WTC11 (cell line): ENCODE measurements around the gene GOLGA3. TPM values are rescaled to one million over a fixed set of nuclear protein-coding genes. Genes with fewer than 3 reads are reported as not detected.

Source experiments
- ATAC-seq: fragments of 200-7000 bp; cut with Tn5 transposase; 2 replicates; pipeline ENCODE4 v1.10.0; 2021; ENCODE audit warnings: mild to moderate bottlenecking, moderate library complexity
- CTCF ChIA-PET: fragments of 300-600 bp; sonication (Branson Sonifier 250); formaldehyde crosslinking; loops from one replicate; lab custom pipeline; 2021; ENCODE audit warnings: antibody characterized with exemption; lab: Charles Lee
- POLR2A ChIA-PET: fragments of 350-600 bp; sonication (Branson Sonifier 250); formaldehyde crosslinking; loops from one replicate; lab custom pipeline; 2021; ENCODE audit warnings: antibody characterized with exemption; lab: Charles Lee
- DNase-seq: peaks from one replicate; pipeline ENCODE4 v3.0.0; 2021; ENCODE audit warnings: low spot score
- H3K27ac Mint-ChIP-seq: 2 replicates; pipeline ENCODE4 v1.8.0; 2021; ENCODE audit warnings: mixed read lengths
- H3K27me3 Mint-ChIP-seq: 2 replicates; pipeline ENCODE4 v1.8.0; 2021; ENCODE audit warnings: low read depth, mild to moderate bottlenecking, moderate library complexity, mixed read lengths
- H3K36me3 Mint-ChIP-seq: 2 replicates; pipeline ENCODE4 v1.8.0; 2021; ENCODE audit warnings: mixed read lengths
- H3K4me1 Mint-ChIP-seq: 2 replicates; pipeline ENCODE4 v1.8.0; 2022; ENCODE audit warnings: mixed read lengths
- H3K4me3 Mint-ChIP-seq: 2 replicates; pipeline ENCODE4 v1.8.0; 2021; ENCODE audit warnings: mild to moderate bottlenecking, moderate library complexity, mixed read lengths
- H3K9me3 Mint-ChIP-seq: 2 replicates; pipeline ENCODE4 v1.8.0; 2021; ENCODE audit warnings: mixed read lengths
- AR ChIP-seq: fragments of 250-450 bp; sonication (Bioruptor Pico); IDR thresholded peaks from 2 replicates; pipeline ENCODE4 v1.9.0; 2021; ENCODE audit warnings: mild to moderate bottlenecking
- ATF6 ChIP-seq: sonication (generic); formaldehyde crosslinking; IDR thresholded peaks from 2 replicates; pipeline ENCODE4 v1.8.1; 2023; ENCODE audit warnings: mild to moderate bottlenecking, missing genetic modification reagents
- GABPB1 ChIP-seq: sonication (generic); formaldehyde crosslinking; IDR thresholded peaks from 2 replicates; pipeline ENCODE4 v1.8.1; 2023; ENCODE audit warnings: mild to moderate bottlenecking, missing genetic modification reagents
- IRF2 ChIP-seq: sonication (generic); formaldehyde crosslinking; IDR thresholded peaks from 2 replicates; pipeline ENCODE4 v1.8.0; 2022; ENCODE audit warnings: low read depth, missing genetic modification reagents, borderline replicate concordance
- KAT7 ChIP-seq: sonication (generic); formaldehyde crosslinking; IDR thresholded peaks from 2 replicates; pipeline ENCODE4 v1.8.1; 2023; ENCODE audit warnings: missing genetic modification reagents, mild to moderate bottlenecking, borderline replicate concordance
- MXD4 ChIP-seq: fragments of 250-450 bp; sonication (Bioruptor Pico); IDR thresholded peaks from 2 replicates; pipeline ENCODE4 v1.8.0; 2021; ENCODE audit warnings: mild to moderate bottlenecking, moderate library complexity, borderline replicate concordance
- NR2C2 ChIP-seq: sonication (generic); formaldehyde crosslinking; IDR thresholded peaks from 2 replicates; pipeline ENCODE4 v1.8.0; 2022; ENCODE audit warnings: mild to moderate bottlenecking, missing genetic modification reagents
- OVOL2 ChIP-seq: fragments of 250-450 bp; sonication (Bioruptor Pico); IDR thresholded peaks from 2 replicates; pipeline ENCODE4 v1.9.0; 2021; ENCODE audit warnings: mild to moderate bottlenecking, borderline replicate concordance
- STAT6 ChIP-seq: sonication (generic); formaldehyde crosslinking; conservative IDR thresholded peaks from 2 replicates; pipeline ENCODE4 v1.8.1; 2023; ENCODE audit warnings: mild to moderate bottlenecking, low read depth, missing genetic modification reagents, moderate library complexity
- TP53 ChIP-seq: sonication (generic); formaldehyde crosslinking; IDR thresholded peaks from 2 replicates; pipeline ENCODE4 v1.8.1; 2023; ENCODE audit warnings: mild to moderate bottlenecking, missing genetic modification reagents
- USF1 ChIP-seq: sonication (generic); formaldehyde crosslinking; IDR thresholded peaks from 2 replicates; pipeline ENCODE4 v1.8.0; 2022; ENCODE audit warnings: mild to moderate bottlenecking, missing genetic modification reagents
- ZNF317 ChIP-seq: sonication (generic); formaldehyde crosslinking; IDR thresholded peaks from 2 replicates; pipeline ENCODE4 v1.8.1; 2023; ENCODE audit warnings: low read depth, mild to moderate bottlenecking, moderate library complexity, missing genetic modification reagents, borderline replicate concordance
- total RNA-seq: library from RNA; stranded (reverse); gene quantifications from 3 replicates; pipeline ENCODE4 v1.2.3, GENCODE V29; 2021
- TF ChIP-seq, protein P1 (sequence below): sonication (generic); formaldehyde crosslinking; conservative IDR thresholded peaks from 2 replicates; pipeline ENCODE4 v1.8.1; 2022; ENCODE audit warnings: mild to moderate bottlenecking, missing genetic modification reagents
- TF ChIP-seq, protein P2 (sequence below): fragments of 250-450 bp; sonication (Bioruptor Pico); IDR thresholded peaks from 2 replicates; pipeline ENCODE4 v1.9.0; 2021; ENCODE audit warnings: mild to moderate bottlenecking, borderline replicate concordance
- TF ChIP-seq, protein P3 (sequence below): sonication (generic); formaldehyde crosslinking; IDR thresholded peaks from 2 replicates; pipeline ENCODE4 v1.8.1; 2023; ENCODE audit warnings: mild to moderate bottlenecking, missing genetic modification reagents, borderline replicate concordance

The GOLGA3 gene
- total RNA-seq, 1 experiment from 2014 or later, result 47.8 TPM

DNA sequence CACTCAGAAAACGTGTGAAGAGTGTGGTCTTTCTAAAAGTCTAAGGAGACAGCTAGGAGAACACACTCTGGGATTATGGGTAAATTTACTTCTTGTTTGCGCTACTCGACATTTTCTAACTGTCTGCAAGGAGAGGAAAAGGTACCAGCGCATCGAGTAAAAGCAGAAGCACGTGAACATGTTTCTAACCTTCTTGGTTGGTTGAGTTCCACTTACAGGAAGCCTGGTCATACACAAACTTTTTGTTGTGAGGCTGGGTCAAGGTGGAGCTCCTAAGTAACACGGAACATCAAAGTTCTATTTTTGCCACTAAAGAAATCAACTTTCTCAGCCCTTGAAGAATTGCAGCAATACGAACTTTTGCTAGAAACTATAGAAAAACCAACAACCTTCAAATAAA, 87.0 kb downstream of the GOLGA3 start (continued):
- no peak for TF ChIP-seq ATF6
- TF ChIP-seq OVOL2 (CRISPR knock-in tag), result no peak
- no peak for TF ChIP-seq AR (CRISPR knock-in tag)
- no peak for TF ChIP-seq MXD4

DNA sequence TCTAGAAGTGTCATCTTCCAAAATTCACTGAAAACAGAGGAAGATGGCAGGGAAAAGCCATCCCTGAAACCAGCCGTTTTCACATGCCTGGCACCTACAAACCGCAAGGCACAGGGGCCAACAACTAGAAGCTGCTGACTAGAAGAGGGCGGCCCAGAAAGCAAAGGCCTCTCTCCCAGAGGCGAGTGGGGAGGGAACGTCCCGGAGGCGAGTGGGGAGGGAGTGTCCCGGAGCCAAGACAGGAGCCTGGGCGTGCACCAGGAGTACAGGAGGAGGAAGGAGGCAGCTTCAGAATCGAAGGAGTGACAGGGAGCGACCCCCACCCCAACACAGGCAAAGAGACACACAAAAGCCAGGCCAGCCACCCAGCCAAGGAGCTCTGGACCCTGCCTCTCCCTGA, 88.0 kb downstream of the GOLGA3 start:
- no peak for DNase-seq
- Mint-ChIP-seq H3K27ac (no peak overlapping the region), H3K9me3 (peaks cover 6% of the 10 kb centered on the region; the same call in 1 of the 2 replicates), H3K36me3 (peaks cover 88% of the 10 kb centered on the region), H3K4me1 (no peaks in the 10 kb centered on the region), H3K27me3 (no peaks in the 10 kb centered on the region), H3K4me3 (no peak overlapping the region)
- TF ChIP-seq GABPB1 (CRISPR knock-in tag), result no peak
- no peak for TF ChIP-seq ZNF317 (CRISPR knock-in tag)
- TF ChIP-seq USF1 (CRISPR knock-in tag), result no peak
- POLR2A ChIA-PET, result no interaction called here
- ATAC-seq, result no peak
- CTCF ChIA-PET, result interaction anchor here (0.8 kb wide), 1 partner anchor 28 kb away, joined by 3 read pairs; no protein-coding TSS in a partner anchor

DNA sequence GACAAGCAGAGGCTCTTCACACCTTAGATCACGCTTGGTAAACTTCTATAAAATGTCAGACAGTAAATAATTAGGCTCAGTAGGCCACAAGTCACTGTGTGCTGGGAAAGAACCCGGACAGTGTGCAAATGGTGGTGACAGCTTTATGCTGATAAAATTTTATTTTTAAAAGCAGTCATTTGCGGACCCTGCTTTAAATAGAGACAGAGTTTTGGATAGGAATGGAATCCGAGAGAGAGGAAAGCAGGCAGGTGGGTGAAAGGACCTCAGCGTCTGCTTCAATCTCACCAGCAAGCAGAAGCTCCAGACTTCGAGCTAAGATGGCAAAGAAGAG, 88.4 kb downstream of the GOLGA3 start:
- ATAC-seq (no peak), DNase-seq (no peak)
- ChIA-PET CTCF (interaction anchor here (0.8 kb wide), 1 partner anchor 28 kb away, joined by 3 read pairs; no protein-coding TSS in a partner anchor), POLR2A (no interaction called here)
- peaks cover 6% of the 10 kb centered on the region; the same call in 1 of the 2 replicates for H3K9me3 Mint-ChIP-seq
- H3K27me3 Mint-ChIP-seq, result no peaks in the 10 kb centered on the region
- peaks cover 88% of the 10 kb centered on the region for H3K36me3 Mint-ChIP-seq
- H3K4me3 Mint-ChIP-seq, result no peak overlapping the region
- H3K27ac Mint-ChIP-seq, result no peak overlapping the region
- H3K4me1 Mint-ChIP-seq, result no peaks in the 10 kb centered on the region
- TF ChIP-seq, protein P1, sequence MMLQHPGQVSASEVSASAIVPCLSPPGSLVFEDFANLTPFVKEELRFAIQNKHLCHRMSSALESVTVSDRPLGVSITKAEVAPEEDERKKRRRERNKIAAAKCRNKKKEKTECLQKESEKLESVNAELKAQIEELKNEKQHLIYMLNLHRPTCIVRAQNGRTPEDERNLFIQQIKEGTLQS (CRISPR knock-in tag), result no peak
- TF ChIP-seq ZNF317 (CRISPR knock-in tag) (no peak), KAT7 (no peak), STAT6 (CRISPR knock-in tag) (no peak), TP53 (CRISPR knock-in tag) (no peak), NR2C2 (CRISPR knock-in tag) (no peak), IRF2 (CRISPR knock-in tag) (no peak)
- TF ChIP-seq, protein P2, sequence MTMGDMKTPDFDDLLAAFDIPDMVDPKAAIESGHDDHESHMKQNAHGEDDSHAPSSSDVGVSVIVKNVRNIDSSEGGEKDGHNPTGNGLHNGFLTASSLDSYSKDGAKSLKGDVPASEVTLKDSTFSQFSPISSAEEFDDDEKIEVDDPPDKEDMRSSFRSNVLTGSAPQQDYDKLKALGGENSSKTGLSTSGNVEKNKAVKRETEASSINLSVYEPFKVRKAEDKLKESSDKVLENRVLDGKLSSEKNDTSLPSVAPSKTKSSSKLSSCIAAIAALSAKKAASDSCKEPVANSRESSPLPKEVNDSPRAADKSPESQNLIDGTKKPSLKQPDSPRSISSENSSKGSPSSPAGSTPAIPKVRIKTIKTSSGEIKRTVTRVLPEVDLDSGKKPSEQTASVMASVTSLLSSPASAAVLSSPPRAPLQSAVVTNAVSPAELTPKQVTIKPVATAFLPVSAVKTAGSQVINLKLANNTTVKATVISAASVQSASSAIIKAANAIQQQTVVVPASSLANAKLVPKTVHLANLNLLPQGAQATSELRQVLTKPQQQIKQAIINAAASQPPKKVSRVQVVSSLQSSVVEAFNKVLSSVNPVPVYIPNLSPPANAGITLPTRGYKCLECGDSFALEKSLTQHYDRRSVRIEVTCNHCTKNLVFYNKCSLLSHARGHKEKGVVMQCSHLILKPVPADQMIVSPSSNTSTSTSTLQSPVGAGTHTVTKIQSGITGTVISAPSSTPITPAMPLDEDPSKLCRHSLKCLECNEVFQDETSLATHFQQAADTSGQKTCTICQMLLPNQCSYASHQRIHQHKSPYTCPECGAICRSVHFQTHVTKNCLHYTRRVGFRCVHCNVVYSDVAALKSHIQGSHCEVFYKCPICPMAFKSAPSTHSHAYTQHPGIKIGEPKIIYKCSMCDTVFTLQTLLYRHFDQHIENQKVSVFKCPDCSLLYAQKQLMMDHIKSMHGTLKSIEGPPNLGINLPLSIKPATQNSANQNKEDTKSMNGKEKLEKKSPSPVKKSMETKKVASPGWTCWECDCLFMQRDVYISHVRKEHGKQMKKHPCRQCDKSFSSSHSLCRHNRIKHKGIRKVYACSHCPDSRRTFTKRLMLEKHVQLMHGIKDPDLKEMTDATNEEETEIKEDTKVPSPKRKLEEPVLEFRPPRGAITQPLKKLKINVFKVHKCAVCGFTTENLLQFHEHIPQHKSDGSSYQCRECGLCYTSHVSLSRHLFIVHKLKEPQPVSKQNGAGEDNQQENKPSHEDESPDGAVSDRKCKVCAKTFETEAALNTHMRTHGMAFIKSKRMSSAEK (CRISPR knock-in tag), result no peak
- TF ChIP-seq, protein P3, sequence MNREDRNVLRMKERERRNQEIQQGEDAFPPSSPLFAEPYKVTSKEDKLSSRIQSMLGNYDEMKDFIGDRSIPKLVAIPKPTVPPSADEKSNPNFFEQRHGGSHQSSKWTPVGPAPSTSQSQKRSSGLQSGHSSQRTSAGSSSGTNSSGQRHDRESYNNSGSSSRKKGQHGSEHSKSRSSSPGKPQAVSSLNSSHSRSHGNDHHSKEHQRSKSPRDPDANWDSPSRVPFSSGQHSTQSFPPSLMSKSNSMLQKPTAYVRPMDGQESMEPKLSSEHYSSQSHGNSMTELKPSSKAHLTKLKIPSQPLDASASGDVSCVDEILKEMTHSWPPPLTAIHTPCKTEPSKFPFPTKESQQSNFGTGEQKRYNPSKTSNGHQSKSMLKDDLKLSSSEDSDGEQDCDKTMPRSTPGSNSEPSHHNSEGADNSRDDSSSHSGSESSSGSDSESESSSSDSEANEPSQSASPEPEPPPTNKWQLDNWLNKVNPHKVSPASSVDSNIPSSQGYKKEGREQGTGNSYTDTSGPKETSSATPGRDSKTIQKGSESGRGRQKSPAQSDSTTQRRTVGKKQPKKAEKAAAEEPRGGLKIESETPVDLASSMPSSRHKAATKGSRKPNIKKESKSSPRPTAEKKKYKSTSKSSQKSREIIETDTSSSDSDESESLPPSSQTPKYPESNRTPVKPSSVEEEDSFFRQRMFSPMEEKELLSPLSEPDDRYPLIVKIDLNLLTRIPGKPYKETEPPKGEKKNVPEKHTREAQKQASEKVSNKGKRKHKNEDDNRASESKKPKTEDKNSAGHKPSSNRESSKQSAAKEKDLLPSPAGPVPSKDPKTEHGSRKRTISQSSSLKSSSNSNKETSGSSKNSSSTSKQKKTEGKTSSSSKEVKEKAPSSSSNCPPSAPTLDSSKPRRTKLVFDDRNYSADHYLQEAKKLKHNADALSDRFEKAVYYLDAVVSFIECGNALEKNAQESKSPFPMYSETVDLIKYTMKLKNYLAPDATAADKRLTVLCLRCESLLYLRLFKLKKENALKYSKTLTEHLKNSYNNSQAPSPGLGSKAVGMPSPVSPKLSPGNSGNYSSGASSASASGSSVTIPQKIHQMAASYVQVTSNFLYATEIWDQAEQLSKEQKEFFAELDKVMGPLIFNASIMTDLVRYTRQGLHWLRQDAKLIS (CRISPR knock-in tag), result no peak
